GM23338 (cell line): ENCODE data around the gene PRM1. TPM values are rescaled to one million over a fixed set of nuclear protein-coding genes. Genes with fewer than 3 reads are reported as not detected.

ENCODE experiments used
- ATAC-seq: fragments of 200-7000 bp; cut with Tn5 transposase; 3 replicates; pipeline ENCODE4 v1.9.1; 2020
- DNase-seq: peaks from one replicate; pipeline ENCODE4 v3.0.0-alpha.2; 2015; ENCODE audit warnings: low spot score
- H2AFZ ChIP-seq: fragments of 200-600 bp; sonication (generic); 2 replicates; pipeline ENCODE4 v1.8.0; 2016; ENCODE audit warnings: antibody characterized with exemption, mild to moderate bottlenecking, moderate library complexity
- H3F3A ChIP-seq: fragments of 200-600 bp; sonication (generic); replicated peaks from 2 replicates; pipeline ENCODE4 v1.8.0; 2017; ENCODE audit warnings: antibody characterized with exemption, mixed run types, low read depth
- H3K27ac ChIP-seq: fragments of 200-600 bp; sonication (generic); 2 replicates; pipeline ENCODE4 v1.6.1; 2016; ENCODE audit warnings: low read depth
- H3K27me3 ChIP-seq: fragments of 200-600 bp; sonication (generic); 2 replicates; pipeline ENCODE4 v1.8.0; 2016; ENCODE audit warnings: mild to moderate bottlenecking, mixed run types, moderate library complexity; ENCODE audit not compliant: insufficient read depth
- H3K36me3 ChIP-seq: fragments of 200-600 bp; sonication (generic); 2 replicates; pipeline ENCODE4 v1.8.0; 2016; ENCODE audit warnings: mild to moderate bottlenecking; ENCODE audit not compliant: insufficient read depth
- H3K4me1 ChIP-seq: fragments of 200-600 bp; sonication (generic); 2 replicates; pipeline ENCODE4 v1.8.0; 2016; ENCODE audit warnings: mild to moderate bottlenecking, moderate library complexity; ENCODE audit not compliant: insufficient read depth
- H3K4me2 ChIP-seq: fragments of 200-600 bp; sonication (generic); 2 replicates; pipeline ENCODE4 v1.7.1; 2017; ENCODE audit warnings: mixed run types
- H3K4me3 ChIP-seq: fragments of 200-600 bp; sonication (generic); 2 replicates; pipeline ENCODE4 v1.6.1; 2016; ENCODE audit warnings: mixed run types
- H3K79me2 ChIP-seq: fragments of 200-600 bp; sonication (generic); replicated peaks from 2 replicates; pipeline ENCODE4 v1.8.0; 2017; ENCODE audit warnings: mild to moderate bottlenecking; ENCODE audit not compliant: insufficient read depth
- H3K9me2 ChIP-seq: fragments of 200-600 bp; sonication (generic); 2 replicates; pipeline ENCODE4 v1.8.0; 2017; ENCODE audit not compliant: insufficient read depth
- H4K20me1 ChIP-seq: fragments of 200-600 bp; sonication (generic); replicated peaks from 2 replicates; pipeline ENCODE4 v1.8.0; 2017; ENCODE audit warnings: mild to moderate bottlenecking; ENCODE audit not compliant: insufficient read depth
- H3K27ac Mint-ChIP-seq: 2 replicates; pipeline ENCODE4 v1.8.0; 2020; ENCODE audit warnings: inconsistent platforms, mild to moderate bottlenecking, moderate library complexity, mixed read lengths
- H3K27me3 Mint-ChIP-seq: 3 replicates; pipeline ENCODE4 v1.8.0; 2022; ENCODE audit warnings: low read depth, mild to moderate bottlenecking, moderate library complexity, mixed read lengths, inconsistent platforms; ENCODE audit not compliant: insufficient read depth, poor library complexity
- H3K36me3 Mint-ChIP-seq: 3 replicates; pipeline ENCODE4 v1.8.0; 2021; ENCODE audit warnings: low read depth, mild to moderate bottlenecking, inconsistent platforms, moderate library complexity, mixed read lengths
- H3K4me1 Mint-ChIP-seq: 3 replicates; pipeline ENCODE4 v1.8.0; 2020; ENCODE audit warnings: mild to moderate bottlenecking, inconsistent platforms, mixed read lengths
- H3K4me3 Mint-ChIP-seq: 3 replicates; pipeline ENCODE4 v1.8.0; 2021; ENCODE audit warnings: moderate library complexity, mild to moderate bottlenecking, inconsistent platforms, mixed read lengths
- H3K9me3 Mint-ChIP-seq: 3 replicates; pipeline ENCODE4 v1.8.0; 2020; ENCODE audit warnings: moderate library complexity, mild to moderate bottlenecking, inconsistent platforms, mixed read lengths
- ETS1 ChIP-seq: IDR thresholded peaks from 2 replicates; pipeline ENCODE4 v1.6.1; 2016; ENCODE audit warnings: antibody characterized with exemption
- EZH2 ChIP-seq: fragments of 200-600 bp; sonication (generic); IDR thresholded peaks from one replicate; pipeline ENCODE4 v1.8.0; 2017; ENCODE audit warnings: antibody characterized with exemption, mild to moderate bottlenecking, low read depth; ENCODE audit not compliant: unreplicated experiment
- EZH2phosphoT487 ChIP-seq: fragments of 200-600 bp; sonication (generic); IDR thresholded peaks from one replicate; pipeline ENCODE4 v1.8.1; 2018; ENCODE audit warnings: antibody characterized with exemption; ENCODE audit not compliant: unreplicated experiment
- JUNB ChIP-seq: IDR thresholded peaks from one replicate; pipeline ENCODE4 v1.6.1; 2016; ENCODE audit warnings: antibody characterized with exemption; ENCODE audit not compliant: unreplicated experiment
- NANOG ChIP-seq: IDR thresholded peaks from 2 replicates; pipeline ENCODE4 v1.6.1; 2016; ENCODE audit warnings: antibody characterized with exemption, borderline replicate concordance
- POLR2AphosphoS5 ChIP-seq: IDR thresholded peaks from 2 replicates; pipeline ENCODE4 v1.6.1; 2016; ENCODE audit warnings: antibody characterized with exemption, low read depth
- STAT1 ChIP-seq: IDR thresholded peaks from one replicate; pipeline ENCODE4 v1.6.1; 2016; ENCODE audit warnings: antibody characterized with exemption; ENCODE audit not compliant: unreplicated experiment
- ZNF114 ChIP-seq: fragments of 250-450 bp; sonication (Bioruptor Pico); IDR thresholded peaks from 2 replicates; pipeline ENCODE4 v1.5.0; 2020; ENCODE audit warnings: mild to moderate bottlenecking, moderate library complexity
- ZNF331 ChIP-seq: fragments of 250-450 bp; sonication (Bioruptor Pico); IDR thresholded peaks from 2 replicates; pipeline ENCODE4 v1.5.0; 2020; ENCODE audit warnings: low read depth, mild to moderate bottlenecking, moderate library complexity
- polyA plus RNA-seq: library from polyadenylated mRNA; unstranded; fragments of >200 nt; fragmentation: Nextera tagmentation; extraction: Ambion mirVana; gene quantifications from 2 replicates; pipeline ENCODE4 v1.2.1, GENCODE V29; 2016
- total RNA-seq: library from RNA; depleted of rRNA; stranded (reverse); fragments of >200 nt; shearing (Covaris generic); gene quantifications from 2 replicates; pipeline ENCODE4 v1.2.3, GENCODE V29; 2014
- TF ChIP-seq, protein P1 (sequence below): IDR thresholded peaks from one replicate; pipeline ENCODE4 v1.6.1; 2018; ENCODE audit warnings: antibody characterized with exemption; ENCODE audit not compliant: unreplicated experiment
- TF ChIP-seq, protein P2 (sequence below): fragments of 250-450 bp; sonication (Bioruptor Pico); IDR thresholded peaks from 2 replicates; pipeline ENCODE4 v1.5.0; 2020; ENCODE audit warnings: mild to moderate bottlenecking, moderate library complexity

The PRM1 gene
- total and polyA plus RNA-seq, 2 experiments from 2014 or later = 1.2 TPM; not detected in 1

DNA sequence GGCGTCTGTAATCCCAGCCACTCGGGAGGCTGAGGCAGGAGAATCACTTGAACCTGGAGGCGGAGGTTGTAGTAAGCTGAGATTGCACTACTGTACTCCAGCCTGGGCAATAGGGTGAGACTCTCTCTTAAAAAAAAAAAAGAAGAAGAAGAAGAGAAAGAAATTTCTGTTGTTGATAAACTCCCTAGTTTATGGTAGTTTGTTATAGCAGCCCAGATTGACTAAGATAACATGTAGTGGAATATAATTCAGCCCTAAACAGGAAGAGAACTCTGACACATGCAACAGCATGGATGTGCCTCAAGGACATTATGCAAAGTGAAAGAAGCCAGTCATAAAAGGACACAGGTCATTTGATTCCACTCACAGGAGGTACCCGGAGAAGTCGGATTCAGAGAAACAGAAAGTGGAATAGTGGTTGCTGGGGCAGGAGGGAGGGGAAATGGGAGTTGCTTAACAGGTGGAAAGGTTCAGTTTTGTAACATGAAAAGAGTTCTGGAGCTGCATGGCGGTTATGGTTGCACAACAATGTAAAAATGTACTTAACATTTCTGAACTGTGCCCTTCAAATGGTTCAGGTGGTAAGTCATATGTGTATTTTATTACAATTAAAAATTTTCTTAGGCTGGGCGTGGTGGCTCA lies 26.0 kb upstream of the PRM1 start:
- no peaks in the 10 kb centered on the region for H3K27me3 ChIP-seq
- no peaks in the 10 kb centered on the region; the same call in 1 of the 2 replicates for H3K9me2 ChIP-seq
- H3K36me3 Mint-ChIP-seq = no peaks in the 10 kb centered on the region; the same call in 2 of the 3 replicates
- H3K4me3 Mint-ChIP-seq = no peak overlapping the region
- H3F3A ChIP-seq = 0 out of 2 replicates have a peak, but pooled peaks cover 6% of the 10 kb centered on the region
- no peak overlapping the region for H2AFZ ChIP-seq
- no peak for ATAC-seq
- H3K79me2 ChIP-seq = no peaks in the 10 kb centered on the region
- no peak for DNase-seq
- H3K27ac ChIP-seq = no peak overlapping the region
- H3K4me1 Mint-ChIP-seq = peaks cover 13% of the 10 kb centered on the region
- peaks cover 15% of the 10 kb centered on the region; the same call in 1 of the 2 replicates for H3K4me1 ChIP-seq
- H4K20me1 ChIP-seq = no peaks in the 10 kb centered on the region
- H3K4me2 ChIP-seq = no peak overlapping the region
- H3K4me3 ChIP-seq = no peak overlapping the region
- 0 out of 3 replicates have a peak, but pooled peaks cover 2% of the 10 kb centered on the region for H3K9me3 Mint-ChIP-seq
- TF ChIP-seq ETS1 = no peak
- TF ChIP-seq, protein P1, sequence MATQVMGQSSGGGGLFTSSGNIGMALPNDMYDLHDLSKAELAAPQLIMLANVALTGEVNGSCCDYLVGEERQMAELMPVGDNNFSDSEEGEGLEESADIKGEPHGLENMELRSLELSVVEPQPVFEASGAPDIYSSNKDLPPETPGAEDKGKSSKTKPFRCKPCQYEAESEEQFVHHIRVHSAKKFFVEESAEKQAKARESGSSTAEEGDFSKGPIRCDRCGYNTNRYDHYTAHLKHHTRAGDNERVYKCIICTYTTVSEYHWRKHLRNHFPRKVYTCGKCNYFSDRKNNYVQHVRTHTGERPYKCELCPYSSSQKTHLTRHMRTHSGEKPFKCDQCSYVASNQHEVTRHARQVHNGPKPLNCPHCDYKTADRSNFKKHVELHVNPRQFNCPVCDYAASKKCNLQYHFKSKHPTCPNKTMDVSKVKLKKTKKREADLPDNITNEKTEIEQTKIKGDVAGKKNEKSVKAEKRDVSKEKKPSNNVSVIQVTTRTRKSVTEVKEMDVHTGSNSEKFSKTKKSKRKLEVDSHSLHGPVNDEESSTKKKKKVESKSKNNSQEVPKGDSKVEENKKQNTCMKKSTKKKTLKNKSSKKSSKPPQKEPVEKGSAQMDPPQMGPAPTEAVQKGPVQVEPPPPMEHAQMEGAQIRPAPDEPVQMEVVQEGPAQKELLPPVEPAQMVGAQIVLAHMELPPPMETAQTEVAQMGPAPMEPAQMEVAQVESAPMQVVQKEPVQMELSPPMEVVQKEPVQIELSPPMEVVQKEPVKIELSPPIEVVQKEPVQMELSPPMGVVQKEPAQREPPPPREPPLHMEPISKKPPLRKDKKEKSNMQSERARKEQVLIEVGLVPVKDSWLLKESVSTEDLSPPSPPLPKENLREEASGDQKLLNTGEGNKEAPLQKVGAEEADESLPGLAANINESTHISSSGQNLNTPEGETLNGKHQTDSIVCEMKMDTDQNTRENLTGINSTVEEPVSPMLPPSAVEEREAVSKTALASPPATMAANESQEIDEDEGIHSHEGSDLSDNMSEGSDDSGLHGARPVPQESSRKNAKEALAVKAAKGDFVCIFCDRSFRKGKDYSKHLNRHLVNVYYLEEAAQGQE = no peak
- no peak for TF ChIP-seq JUNB
- TF ChIP-seq ZNF331 (CRISPR knock-in tag) = no peak
- no peak for TF ChIP-seq EZH2
- no peak for TF ChIP-seq EZH2phosphoT487
- TF ChIP-seq NANOG = no peak
- TF ChIP-seq STAT1 = no peak
- TF ChIP-seq ZNF114 = no peak
- TF ChIP-seq POLR2AphosphoS5 = no peak
- peaks cover 6% of the 10 kb centered on the region for H3K27me3 Mint-ChIP-seq
- H3K36me3 ChIP-seq = no peaks in the 10 kb centered on the region; the same call in 1 of the 2 replicates
- no peak overlapping the region for H3K27ac Mint-ChIP-seq

- Histone ChIP-seq H2AFZ (no peak overlapping the region), H3K27me3 (no peaks in the 10 kb centered on the region), H3K9me2 (no peaks in the 10 kb centered on the region; the same call in 1 of the 2 replicates), H3K36me3 (no peaks in the 10 kb centered on the region; the same call in 1 of the 2 replicates), H4K20me1 (no peaks in the 10 kb centered on the region), H3K4me3 (no peak overlapping the region), H3F3A (0 out of 2 replicates have a peak, but pooled peaks cover 2% of the 10 kb centered on the region), H3K4me2 (no peak overlapping the region), H3K4me1 (peaks cover 12% of the 10 kb centered on the region; the same call in 1 of the 2 replicates), H3K27ac (no peak overlapping the region), H3K79me2 (no peaks in the 10 kb centered on the region)
- ATAC-seq (no peak), DNase-seq (no peak)
- Mint-ChIP-seq H3K27ac (no peak overlapping the region), H3K4me3 (no peak overlapping the region), H3K9me3 (0 out of 3 replicates have a peak, but pooled peaks cover 2% of the 10 kb centered on the region), H3K27me3 (peaks cover 6% of the 10 kb centered on the region), H3K36me3 (no peaks in the 10 kb centered on the region; the same call in 2 of the 3 replicates), H3K4me1 (peaks cover 13% of the 10 kb centered on the region)
- no peak for TF ChIP-seq JUNB
- no peak for TF ChIP-seq NANOG
- TF ChIP-seq, protein P2, sequence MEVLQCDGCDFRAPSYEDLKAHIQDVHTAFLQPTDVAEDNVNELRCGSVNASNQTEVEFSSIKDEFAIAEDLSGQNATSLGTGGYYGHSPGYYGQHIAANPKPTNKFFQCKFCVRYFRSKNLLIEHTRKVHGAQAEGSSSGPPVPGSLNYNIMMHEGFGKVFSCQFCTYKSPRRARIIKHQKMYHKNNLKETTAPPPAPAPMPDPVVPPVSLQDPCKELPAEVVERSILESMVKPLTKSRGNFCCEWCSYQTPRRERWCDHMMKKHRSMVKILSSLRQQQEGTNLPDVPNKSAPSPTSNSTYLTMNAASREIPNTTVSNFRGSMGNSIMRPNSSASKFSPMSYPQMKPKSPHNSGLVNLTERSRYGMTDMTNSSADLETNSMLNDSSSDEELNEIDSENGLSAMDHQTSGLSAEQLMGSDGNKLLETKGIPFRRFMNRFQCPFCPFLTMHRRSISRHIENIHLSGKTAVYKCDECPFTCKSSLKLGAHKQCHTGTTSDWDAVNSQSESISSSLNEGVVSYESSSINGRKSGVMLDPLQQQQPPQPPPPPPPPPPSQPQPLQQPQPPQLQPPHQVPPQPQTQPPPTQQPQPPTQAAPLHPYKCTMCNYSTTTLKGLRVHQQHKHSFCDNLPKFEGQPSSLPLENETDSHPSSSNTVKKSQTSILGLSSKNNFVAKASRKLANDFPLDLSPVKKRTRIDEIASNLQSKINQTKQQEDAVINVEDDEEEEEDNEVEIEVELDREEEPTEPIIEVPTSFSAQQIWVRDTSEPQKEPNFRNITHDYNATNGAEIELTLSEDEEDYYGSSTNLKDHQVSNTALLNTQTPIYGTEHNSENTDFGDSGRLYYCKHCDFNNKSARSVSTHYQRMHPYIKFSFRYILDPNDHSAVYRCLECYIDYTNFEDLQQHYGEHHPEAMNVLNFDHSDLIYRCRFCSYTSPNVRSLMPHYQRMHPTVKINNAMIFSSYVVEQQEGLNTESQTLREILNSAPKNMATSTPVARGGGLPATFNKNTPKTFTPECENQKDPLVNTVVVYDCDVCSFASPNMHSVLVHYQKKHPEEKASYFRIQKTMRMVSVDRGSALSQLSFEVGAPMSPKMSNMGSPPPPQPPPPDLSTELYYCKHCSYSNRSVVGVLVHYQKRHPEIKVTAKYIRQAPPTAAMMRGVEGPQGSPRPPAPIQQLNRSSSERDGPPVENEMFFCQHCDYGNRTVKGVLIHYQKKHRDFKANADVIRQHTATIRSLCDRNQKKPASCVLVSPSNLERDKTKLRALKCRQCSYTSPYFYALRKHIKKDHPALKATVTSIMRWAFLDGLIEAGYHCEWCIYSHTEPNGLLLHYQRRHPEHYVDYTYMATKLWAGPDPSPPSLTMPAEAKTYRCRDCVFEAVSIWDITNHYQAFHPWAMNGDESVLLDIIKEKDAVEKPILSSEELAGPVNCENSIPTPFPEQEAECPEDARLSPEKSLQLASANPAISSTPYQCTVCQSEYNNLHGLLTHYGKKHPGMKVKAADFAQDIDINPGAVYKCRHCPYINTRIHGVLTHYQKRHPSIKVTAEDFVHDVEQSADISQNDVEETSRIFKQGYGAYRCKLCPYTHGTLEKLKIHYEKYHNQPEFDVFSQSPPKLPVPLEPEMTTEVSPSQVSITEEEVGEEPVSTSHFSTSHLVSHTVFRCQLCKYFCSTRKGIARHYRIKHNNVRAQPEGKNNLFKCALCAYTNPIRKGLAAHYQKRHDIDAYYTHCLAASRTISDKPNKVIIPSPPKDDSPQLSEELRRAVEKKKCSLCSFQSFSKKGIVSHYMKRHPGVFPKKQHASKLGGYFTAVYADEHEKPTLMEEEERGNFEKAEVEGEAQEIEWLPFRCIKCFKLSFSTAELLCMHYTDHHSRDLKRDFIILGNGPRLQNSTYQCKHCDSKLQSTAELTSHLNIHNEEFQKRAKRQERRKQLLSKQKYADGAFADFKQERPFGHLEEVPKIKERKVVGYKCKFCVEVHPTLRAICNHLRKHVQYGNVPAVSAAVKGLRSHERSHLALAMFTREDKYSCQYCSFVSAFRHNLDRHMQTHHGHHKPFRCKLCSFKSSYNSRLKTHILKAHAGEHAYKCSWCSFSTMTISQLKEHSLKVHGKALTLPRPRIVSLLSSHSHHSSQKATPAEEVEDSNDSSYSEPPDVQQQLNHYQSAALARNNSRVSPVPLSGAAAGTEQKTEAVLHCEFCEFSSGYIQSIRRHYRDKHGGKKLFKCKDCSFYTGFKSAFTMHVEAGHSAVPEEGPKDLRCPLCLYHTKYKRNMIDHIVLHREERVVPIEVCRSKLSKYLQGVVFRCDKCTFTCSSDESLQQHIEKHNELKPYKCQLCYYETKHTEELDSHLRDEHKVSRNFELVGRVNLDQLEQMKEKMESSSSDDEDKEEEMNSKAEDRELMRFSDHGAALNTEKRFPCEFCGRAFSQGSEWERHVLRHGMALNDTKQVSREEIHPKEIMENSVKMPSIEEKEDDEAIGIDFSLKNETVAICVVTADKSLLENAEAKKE (CRISPR knock-in tag) = no peak
- no peak for TF ChIP-seq STAT1
These were observed 25.3 kb upstream of the PRM1 start for GRCh38 chr16:11306381-11306780.
